GM12878 (cell line): ENCODE measurements around the gene SSR3. TPM values are rescaled to one million over a fixed set of nuclear protein-coding genes. Genes with fewer than 3 reads are reported as not detected.

Experiments
- ATAC-seq: fragments of 200-7000 bp; cut with Tn5 transposase; 3 replicates; pipeline ENCODE4 v1.9.1; 2020; ENCODE audit warnings: mild to moderate bottlenecking, moderate library complexity
- BruUV-seq: library from RNA; stranded (reverse); fragments of 400-500 nt; replicated peaks from 2 replicates; lab custom pipeline; 2021; lab: Mats Ljungman, UMichigan
- CTCF ChIA-PET: fragments of 300-600 bp; sonication (Branson Sonifier 250); formaldehyde crosslinking; extraction: SDS; loops from one replicate; lab custom pipeline; 2021; ENCODE audit warnings: inconsistent platforms; lab: Yijun Ruan, JAX
- POLR2A ChIA-PET: fragments of 350-600 bp; formaldehyde crosslinking; extraction: SDS; loops from one replicate; lab custom pipeline; 2021; ENCODE audit warnings: inconsistent platforms; lab: Charles Lee
- RAD21 ChIA-PET: fragments of 300-600 bp; sonication (Branson Sonifier 250); formaldehyde crosslinking; loops from one replicate; lab custom pipeline; 2023; ENCODE audit warnings: antibody characterized with exemption; ENCODE audit not compliant: unreplicated experiment; lab: Charles Lee
- SMC1A ChIA-PET: fragments of 300-600 bp; sonication (Branson Sonifier 250); formaldehyde crosslinking; loops from one replicate; lab custom pipeline; 2023; ENCODE audit not compliant: unreplicated experiment, uncharacterized antibody; lab: Charles Lee
- DNase-seq: peaks from one replicate; pipeline ENCODE4 v3.0.0-alpha.2; 2011; ENCODE audit warnings: low read depth, low spot score
- FAIRE-seq: peaks from 3 replicates; lab custom pipeline; 2011; peaks lifted over from hg19 to GRCh38; lab: Jason Lieb, UNC
- H2AFZ ChIP-seq: 2 replicates; pipeline ENCODE4 v1.6.0; 2011; ENCODE audit warnings: low read depth, low read length, control low read depth; ENCODE audit not compliant: control insufficient read depth
- H3K27ac ChIP-seq: 2 replicates; pipeline ENCODE4 v1.5.1; 2011; ENCODE audit warnings: control low read depth; ENCODE audit not compliant: control insufficient read depth, insufficient read depth
- H3K27me3 ChIP-seq, 2 experiments: replicated peaks in 1 of 2; 2 replicates each; pipeline versions ENCODE4 v1.6.0 to v1.6.1; 2011; ENCODE audit warnings: low read length in 1 of 2; ENCODE audit not compliant: control insufficient read depth in 2 of 2, insufficient read depth in 2 of 2
- H3K36me3 ChIP-seq, 2 experiments: 2 replicates each; pipeline ENCODE4 v1.5.1; 2011; ENCODE audit warnings: low read length in 1 of 2; ENCODE audit not compliant: control insufficient read depth in 2 of 2, insufficient read depth in 2 of 2
- H3K4me1 ChIP-seq: 2 replicates; pipeline ENCODE4 v1.6.1; 2011; ENCODE audit warnings: mild to moderate bottlenecking, low read length, moderate library complexity, mixed read lengths; ENCODE audit not compliant: control insufficient read depth, insufficient read depth
- H3K4me2 ChIP-seq: 2 replicates; pipeline ENCODE4 v1.6.0; 2011; ENCODE audit warnings: control low read depth; ENCODE audit not compliant: control insufficient read depth, insufficient read depth
- H3K4me3 ChIP-seq: fragments of 200-600 bp; sonication (generic); 2 replicates; pipeline ENCODE4 v1.5.1; 2016
- H3K79me2 ChIP-seq: 2 replicates; pipeline ENCODE4 v1.6.0; 2011; ENCODE audit warnings: low read length; ENCODE audit not compliant: control insufficient read depth, insufficient read depth
- H3K9ac ChIP-seq: 2 replicates; pipeline ENCODE4 v1.8.0; 2011; ENCODE audit warnings: low read length, control low read depth, mixed read lengths; ENCODE audit not compliant: control insufficient read depth, insufficient read depth
- H3K9me3 ChIP-seq: replicated peaks from 3 replicates; pipeline ENCODE4 v1.5.1; 2011; ENCODE audit warnings: mild to moderate bottlenecking, low read length; ENCODE audit not compliant: control insufficient read depth, insufficient read depth
- H4K20me1 ChIP-seq: 2 replicates; pipeline ENCODE4 v1.6.0; 2011; ENCODE audit not compliant: control insufficient read depth, insufficient read depth
- ASH2L ChIP-seq: fragments of 300-600, 200-600 bp; sonication (generic); IDR thresholded peaks from 2 replicates; pipeline ENCODE4 v1.6.1; 2017; ENCODE audit warnings: low read depth, mild to moderate bottlenecking, borderline replicate concordance
- ATF7 ChIP-seq: fragments of 450-650 bp; IDR thresholded peaks from 2 replicates; pipeline ENCODE4 v1.6.1; 2016; ENCODE audit warnings: low read depth, mild to moderate bottlenecking
- BRCA1 ChIP-seq: IDR thresholded peaks from 2 replicates; pipeline ENCODE4 v1.6.1; 2011; ENCODE audit warnings: low read depth, low read length, improper control_type of control experiment
- EP300 ChIP-seq, 2 experiments: fragments of 150-350 bp in 1 of 2; IDR thresholded peaks; 2 replicates each; pipeline ENCODE4 v1.6.1; 2011 to 2012; ENCODE audit warnings: low read depth in 2 of 2, low read length in 2 of 2, borderline replicate concordance in 1 of 2, improper control_type of control experiment in 1 of 2, inconsistent platforms in 1 of 2; ENCODE audit not compliant: control insufficient read depth in 1 of 2
- PBX3 ChIP-seq: IDR thresholded peaks from 2 replicates; pipeline ENCODE4 v1.6.1; 2011; ENCODE audit warnings: mild to moderate bottlenecking, low read depth, low read length, moderate library complexity; ENCODE audit not compliant: insufficient replicate concordance
- SIN3A ChIP-seq: IDR thresholded peaks from 2 replicates; pipeline ENCODE4 v1.6.1; 2012; ENCODE audit warnings: low read depth, low read length, improper control_type of control experiment
- SPI1 ChIP-seq: IDR thresholded peaks from 2 replicates; pipeline ENCODE4 v1.6.1; 2011; ENCODE audit warnings: low read depth, mild to moderate bottlenecking, low read length, moderate library complexity, borderline replicate concordance; ENCODE audit not compliant: insufficient read depth
- SUZ12 ChIP-seq: fragments of 200-600 bp; sonication (generic); IDR thresholded peaks from one replicate; pipeline ENCODE4 v1.6.1; 2018; ENCODE audit warnings: antibody characterized with exemption, mild to moderate bottlenecking; ENCODE audit not compliant: unreplicated experiment
- TBL1XR1 ChIP-seq: IDR thresholded peaks from 2 replicates; pipeline ENCODE4 v1.6.1; 2012; ENCODE audit warnings: low read depth, low read length, improper control_type of control experiment
- WGBS: methylation state at CpG from one replicate; pipeline ENCODE4 v1.1.6; 2016; ENCODE audit warnings: low lambda C conversion rate; ENCODE audit not compliant: insufficient replicate concordance, insufficient coverage; ENCODE audit errors: missing lambda C conversion rate; 5-methylcytosine and 5-hydroxymethylcytosine counted together
- in situ Hi-C: fragments of 300-500 bp; cut with MboI; formaldehyde crosslinking; loops from 9 replicates; pipeline ENCODE4 v1.14.3; 2018; ENCODE audit warnings: mixed read lengths
- intact Hi-C: fragments of 100-400 bp; cut with micrococcal nuclease; formaldehyde crosslinking; loops from one replicate; pipeline ENCODE4 v1.14.2; 2022; ENCODE audit not compliant: unreplicated experiment
- polyA plus RNA-seq, 11 experiments: library from polyadenylated mRNA; depleted of rRNA in 4 of 11; unstranded in 6 of 11; stranded (reverse) in 5 of 11; fragments of >200 nt; fragmentation: Nextera tagmentation in 4 of 11; fragmentation: Illumina TruSeq in 1 of 11; extraction: Ambion mirVana in 4 of 11; extraction: Trizol in 1 of 11; gene quantifications; 1 replicate in 1 of 11; 2 replicates in 10 of 11; pipeline versions ENCODE4 v1.2.1 to v1.2.3, GENCODE V29; 2011 to 2016; ENCODE audit warnings: inconsistent platforms in 2 of 11, missing spikeins in 2 of 11, low read depth in 1 of 11
- total RNA-seq, 4 experiments: library from RNA; depleted of rRNA in 3 of 4; stranded (reverse); fragments of >200 nt in 3 of 4; fragmentation: Illumina TruSeq in 1 of 4; extraction: Trizol in 1 of 4; gene quantifications; 2 replicates each; pipeline versions ENCODE4 v1.2.1 to v1.2.3, GENCODE V29; 2013 to 2021
- TF ChIP-seq, protein P1 (sequence below): fragments of 450-650 bp; IDR thresholded peaks from 2 replicates; pipeline ENCODE4 v1.6.1; 2017; ENCODE audit warnings: borderline replicate concordance

The SSR3 gene
- total and polyA plus RNA-seq, 10 of the 15 experiments (the other 5 are each of a cell fraction or from before 2014, with no cell fraction given): 133 to 345 (median 191) TPM

- no peak overlapping the region for H3K27ac ChIP-seq
- H3K4me3 ChIP-seq: no peak overlapping the region
- RAD21 ChIA-PET: no interaction called here
- no peak for FAIRE-seq
- no TSS peak for BruUV-seq
- POLR2A ChIA-PET: no interaction called here
- no peaks in the 10 kb centered on the region for H4K20me1 ChIP-seq
- no peaks in the 10 kb centered on the region for H3K27me3 ChIP-seq
- SMC1A ChIA-PET: interaction anchor here (2.1 kb wide), 1 partner anchor 16 kb away, joined by 6 read pairs; no protein-coding TSS in a partner anchor
- TF ChIP-seq SPI1: peak; percentile 47; the same call in 1 of the 2 replicates
- no peak for TF ChIP-seq SIN3A
- H3K9me3 ChIP-seq: no peaks in the 10 kb centered on the region; the same call in 2 of the 3 replicates
- 65% methylated on average over 2 of the region's 2 CpGs for WGBS
- no peaks in the 10 kb centered on the region for H3K36me3 ChIP-seq
- no peak overlapping the region for H2AFZ ChIP-seq
- H3K79me2 ChIP-seq: no peaks in the 10 kb centered on the region
- no peak overlapping the region for H3K9ac ChIP-seq
- in situ Hi-C loops (no loop called here), intact Hi-C loops (no loop called here)
- no peak for DNase-seq
- no peak overlapping the region for H3K4me2 ChIP-seq
- no peak for ATAC-seq
- peaks cover 18% of the 10 kb centered on the region for H3K4me1 ChIP-seq
- CTCF ChIA-PET: interaction anchor here (1.6 kb wide), 1 partner anchor 10 kb away, joined by 5 read pairs; no protein-coding TSS in a partner anchor
Observed at GRCh38 chr3:156603379-156604017, 48.6 kb upstream of the SSR3 start.

GRCh38 chr3:156602424-156602823 lies 47.5 kb upstream of the SSR3 start:
- H3K4me3 ChIP-seq: no peak overlapping the region
- peak; percentile 88 for ATAC-seq
- intact Hi-C loops: no loop called here
- no peak overlapping the region for H3K4me2 ChIP-seq
- DNase-seq: peak; percentile 30
- SMC1A ChIA-PET: interaction anchor here (0.6 to 2.1 kb wide), 14 partner anchors 8 to 109 kb away, joined by 3 to 6 read pairs (median 3); no protein-coding TSS in a partner anchor
- no peaks in the 10 kb centered on the region for H3K79me2 ChIP-seq
- no TSS peak for BruUV-seq
- no peaks in the 10 kb centered on the region for H3K27me3 ChIP-seq
- no peak overlapping the region for H3K27ac ChIP-seq
- no peak overlapping the region for H2AFZ ChIP-seq
- no peaks in the 10 kb centered on the region for H3K36me3 ChIP-seq
- FAIRE-seq: no peak
- in situ Hi-C loops: no loop called here
- 29% methylated on average over 2 of the region's 2 CpGs for WGBS
- no peak overlapping the region for H3K9ac ChIP-seq
- RAD21 ChIA-PET: interaction anchor here (0.7 to 1.0 kb wide), 4 partner anchors 41 to 84 kb away, joined by 3 read pairs; partner anchors contain the start of gene TIPARP
- CTCF ChIA-PET: interaction anchor here (1.2 to 1.5 kb wide), 3 partner anchors 10 to 62 kb away, joined by 3 to 4 read pairs (median 4); no protein-coding TSS in a partner anchor
- H4K20me1 ChIP-seq: no peaks in the 10 kb centered on the region
- H3K4me1 ChIP-seq: peaks cover 18% of the 10 kb centered on the region
- POLR2A ChIA-PET: no interaction called here
- H3K9me3 ChIP-seq: no peaks in the 10 kb centered on the region; the same call in 2 of the 3 replicates
- TF ChIP-seq PBX3: no peak
- TF ChIP-seq, protein P1, sequence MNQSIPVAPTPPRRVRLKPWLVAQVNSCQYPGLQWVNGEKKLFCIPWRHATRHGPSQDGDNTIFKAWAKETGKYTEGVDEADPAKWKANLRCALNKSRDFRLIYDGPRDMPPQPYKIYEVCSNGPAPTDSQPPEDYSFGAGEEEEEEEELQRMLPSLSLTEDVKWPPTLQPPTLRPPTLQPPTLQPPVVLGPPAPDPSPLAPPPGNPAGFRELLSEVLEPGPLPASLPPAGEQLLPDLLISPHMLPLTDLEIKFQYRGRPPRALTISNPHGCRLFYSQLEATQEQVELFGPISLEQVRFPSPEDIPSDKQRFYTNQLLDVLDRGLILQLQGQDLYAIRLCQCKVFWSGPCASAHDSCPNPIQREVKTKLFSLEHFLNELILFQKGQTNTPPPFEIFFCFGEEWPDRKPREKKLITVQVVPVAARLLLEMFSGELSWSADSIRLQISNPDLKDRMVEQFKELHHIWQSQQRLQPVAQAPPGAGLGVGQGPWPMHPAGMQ: no peak
- TF ChIP-seq TBL1XR1: no peak
- peak; percentile 85 for TF ChIP-seq ATF7
- TF ChIP-seq EP300 (IDR thresholded peaks at IDR 0.05; ENCODE audit: borderline replicate concordance in 1 of 2, control insufficient read depth in 1 of 2, low read depth in 2 of 2, low read length in 2 of 2): no peak; a peak in 1 of 4 replicates
- TF ChIP-seq BRCA1: no peak
- TF ChIP-seq ASH2L: no peak
- no peak for TF ChIP-seq SUZ12
